Glutamatergic neuron (in vitro differentiated cells): ENCODE results near the gene RGS6. TPM values are rescaled to one million over a fixed set of nuclear protein-coding genes. Genes with fewer than 3 reads are reported as not detected.
A peak's percentile ranks its signal among the peaks of the same experiment; 100 is the strongest.

Experiments used
- DNase-seq: peaks from one replicate; pipeline ENCODE4 v3.0.0; 2022
- H3K27ac Mint-ChIP-seq: one replicate; pipeline ENCODE4 v1.8.0; 2020; ENCODE audit warnings: mild to moderate bottlenecking, mixed read lengths, inconsistent platforms; ENCODE audit not compliant: unreplicated experiment
- H3K27me3 Mint-ChIP-seq: one replicate; pipeline ENCODE4 v1.8.0; 2020; ENCODE audit warnings: mild to moderate bottlenecking, moderate library complexity, mixed read lengths, inconsistent platforms; ENCODE audit not compliant: unreplicated experiment
- H3K36me3 Mint-ChIP-seq: one replicate; pipeline ENCODE4 v1.8.0; 2020; ENCODE audit warnings: mild to moderate bottlenecking, mixed read lengths, inconsistent platforms; ENCODE audit not compliant: unreplicated experiment
- H3K4me1 Mint-ChIP-seq: one replicate; pipeline ENCODE4 v1.8.0; 2020; ENCODE audit warnings: mild to moderate bottlenecking, low read depth, mixed read lengths, inconsistent platforms; ENCODE audit not compliant: unreplicated experiment
- H3K4me3 Mint-ChIP-seq: one replicate; pipeline ENCODE4 v1.8.0; 2020; ENCODE audit warnings: mild to moderate bottlenecking, mixed read lengths, inconsistent platforms; ENCODE audit not compliant: unreplicated experiment
- H3K9me3 Mint-ChIP-seq: one replicate; pipeline ENCODE4 v1.8.0; 2020; ENCODE audit warnings: mild to moderate bottlenecking, moderate library complexity, mixed read lengths, inconsistent platforms; ENCODE audit not compliant: unreplicated experiment
- CTCF ChIP-seq: fragments of 200-600 bp; sonication (generic); IDR thresholded peaks from one replicate; pipeline ENCODE4 v1.5.0; 2021; ENCODE audit not compliant: partially characterized antibody, unreplicated experiment
- total RNA-seq: library from RNA; stranded (reverse); fragmentation: NEBNext Ultra II Directional; extraction: Animal tissue kit (Norgen Biotek cat#: 25700); gene quantifications from one replicate; pipeline ENCODE4 v1.2.1, GENCODE V29; 2021; ENCODE audit not compliant: unreplicated experiment

The RGS6 gene
- total RNA-seq, 1 donor from 2014 or later = 1.2 TPM

GRCh38 chr14:72553656-72554055, 621.4 kb downstream of the RGS6 start:
- TF ChIP-seq CTCF = no peak
- Mint-ChIP-seq H3K27me3 (peaks cover 7% of the 10 kb centered on the region), H3K27ac (peak overlapping the region; percentile 28), H3K9me3 (peaks cover 4% of the 10 kb centered on the region), H3K4me3 (no peak overlapping the region), H3K4me1 (peaks cover 2% of the 10 kb centered on the region), H3K36me3 (no peaks in the 10 kb centered on the region)
- no peak for DNase-seq

GRCh38 chr14:72554401-72554800, 622.2 kb downstream of the RGS6 start:
- Mint-ChIP-seq H3K36me3 (no peaks in the 10 kb centered on the region), H3K9me3 (peaks cover 4% of the 10 kb centered on the region), H3K4me3 (no peak overlapping the region), H3K4me1 (peaks cover 3% of the 10 kb centered on the region), H3K27me3 (peaks cover 7% of the 10 kb centered on the region), H3K27ac (no peak overlapping the region)
- DNase-seq = no peak
- TF ChIP-seq CTCF = no peak

GRCh38 chr14:72554994-72555608, 622.9 kb downstream of the RGS6 start:
- DNase-seq = no peak
- H3K9me3 Mint-ChIP-seq = peaks cover 3% of the 10 kb centered on the region
- TF ChIP-seq CTCF = no peak
- no peak overlapping the region for H3K4me3 Mint-ChIP-seq
- peaks cover 3% of the 10 kb centered on the region for H3K4me1 Mint-ChIP-seq
- H3K27ac Mint-ChIP-seq = no peak overlapping the region
- no peaks in the 10 kb centered on the region for H3K36me3 Mint-ChIP-seq
- peaks cover 6% of the 10 kb centered on the region for H3K27me3 Mint-ChIP-seq

GRCh38 chr14:72555609-72556000, 623.4 kb downstream of the RGS6 start:
- TF ChIP-seq CTCF = no peak
- peaks cover 6% of the 10 kb centered on the region for H3K27me3 Mint-ChIP-seq
- H3K4me1 Mint-ChIP-seq = peaks cover 5% of the 10 kb centered on the region
- no peak for DNase-seq
- peaks cover 3% of the 10 kb centered on the region for H3K9me3 Mint-ChIP-seq
- no peak overlapping the region for H3K27ac Mint-ChIP-seq
- H3K4me3 Mint-ChIP-seq = no peak overlapping the region
- no peaks in the 10 kb centered on the region for H3K36me3 Mint-ChIP-seq

GRCh38 chr14:72557671-72558070, 625.4 kb downstream of the RGS6 start:
- no peak for DNase-seq
- no peak overlapping the region for H3K27ac Mint-ChIP-seq
- no peak for TF ChIP-seq CTCF
- no peaks in the 10 kb centered on the region for H3K36me3 Mint-ChIP-seq
- H3K9me3 Mint-ChIP-seq = peaks cover 3% of the 10 kb centered on the region
- no peak overlapping the region for H3K4me3 Mint-ChIP-seq
- peaks cover 4% of the 10 kb centered on the region for H3K27me3 Mint-ChIP-seq
- peaks cover 9% of the 10 kb centered on the region for H3K4me1 Mint-ChIP-seq
